ENCODE measurements around the gene SLC9A3. TPM values are rescaled to one million over a fixed set of nuclear protein-coding genes. Genes with fewer than 3 reads are reported as not detected.

SLC9A3 gene
- polyA plus RNA-seq, 1 experiment = 0.76 TPM

GRCh38 chr5:442335-443238 lies 81.7 kb downstream of the SLC9A3 start, which contains the start of gene EXOC3:
TSS of gene EXOC3 (plus strand) at chr5:443176. CDS start at chr5:446206, 3,030 bp downstream.
- no peaks in the 10 kb centered on the region for H3K27me3 ChIP-seq (ENCODE audit: control insufficient read depth, insufficient read depth, low read length)
- TF ChIP-seq CTCF (IDR thresholded peaks at IDR 0.05; ENCODE audit: low read depth, low read length) = no peak
- peaks cover 7% of the 10 kb centered on the region for H3K9me3 ChIP-seq (ENCODE audit: control insufficient read depth, insufficient read depth, low read length)
- H3K27ac ChIP-seq (ENCODE audit: low read depth, low read length) = peak within 1 kb of the TSS; percentile 52
- DNase-seq (ENCODE audit: low read depth, low spot score) = peak; percentile 15
- POLR2A ChIA-PET = interaction anchor here (1.0 to 1.3 kb wide), 2 partner anchors 74 to 125 kb away, joined by 4 read pairs; no protein-coding TSS in a partner anchor
- H3K4me3 ChIP-seq (ENCODE audit: low read depth, low read length) = peak within 1 kb of the TSS; percentile 100
- CTCF ChIA-PET = interaction anchor here (0.8 to 1.7 kb wide), 2 partner anchors 59 to 126 kb away, joined by 3 to 7 read pairs; no protein-coding TSS in a partner anchor

GRCh38 chr5:441996-442334 lies 82.3 kb downstream of the SLC9A3 start:
- ChIA-PET CTCF (interaction anchor here (0.8 to 1.7 kb wide), 2 partner anchors 58 to 125 kb away, joined by 3 to 7 read pairs; no protein-coding TSS in a partner anchor), POLR2A (interaction anchor here (1.3 kb wide), 1 partner anchor 73 kb away, joined by 4 read pairs; no protein-coding TSS in a partner anchor)
- H3K4me3 ChIP-seq (ENCODE audit: low read depth, low read length) = peak overlapping the region; percentile 100
- no peak for TF ChIP-seq CTCF (IDR thresholded peaks at IDR 0.05; ENCODE audit: low read depth, low read length)
- no peak for DNase-seq (ENCODE audit: low read depth, low spot score)
- H3K27ac ChIP-seq (ENCODE audit: low read depth, low read length) = no peak overlapping the region
- H3K27me3 ChIP-seq (ENCODE audit: control insufficient read depth, insufficient read depth, low read length) = no peaks in the 10 kb centered on the region
- peaks cover 7% of the 10 kb centered on the region for H3K9me3 ChIP-seq (ENCODE audit: control insufficient read depth, insufficient read depth, low read length)

GRCh38 chr5:440401-441201 lies 83.6 kb downstream of the SLC9A3 start:
- CTCF ChIA-PET = interaction anchor here (0.9 to 1.2 kb wide), 3 partner anchors 10 to 124 kb away, joined by 3 to 5 read pairs (median 4); no protein-coding TSS in a partner anchor
- DNase-seq (ENCODE audit: low read depth, low spot score) = no peak
- H3K27me3 ChIP-seq (ENCODE audit: control insufficient read depth, insufficient read depth, low read length) = no peaks in the 10 kb centered on the region
- TF ChIP-seq CTCF (IDR thresholded peaks at IDR 0.05; ENCODE audit: low read depth, low read length) = no peak
- peaks cover 7% of the 10 kb centered on the region for H3K9me3 ChIP-seq (ENCODE audit: control insufficient read depth, insufficient read depth, low read length)
- no peak overlapping the region for H3K27ac ChIP-seq (ENCODE audit: low read depth, low read length)
- POLR2A ChIA-PET = no interaction called here
- no peak overlapping the region for H3K4me3 ChIP-seq (ENCODE audit: low read depth, low read length)

- TF ChIP-seq CTCF (IDR thresholded peaks at IDR 0.05; ENCODE audit: low read depth, low read length) = no peak
- POLR2A ChIA-PET = no interaction called here
Measured at GRCh38 chr5:439636-440035, 84.6 kb downstream of the SLC9A3 start.

More at GRCh38 chr5:439636-440035, 84.6 kb downstream of the SLC9A3 start:
- Histone ChIP-seq H3K27ac (ENCODE audit: low read depth, low read length) (no peak overlapping the region), H3K4me3 (ENCODE audit: low read depth, low read length) (no peak overlapping the region), H3K27me3 (ENCODE audit: control insufficient read depth, insufficient read depth, low read length) (no peaks in the 10 kb centered on the region), H3K9me3 (ENCODE audit: control insufficient read depth, insufficient read depth, low read length) (peaks cover 7% of the 10 kb centered on the region)
- CTCF ChIA-PET = interaction anchor here (0.9 to 1.0 kb wide), 2 partner anchors 9 to 123 kb away, joined by 3 to 5 read pairs; no protein-coding TSS in a partner anchor
- DNase-seq (ENCODE audit: low read depth, low spot score) = no peak

All from AG04450 (cell line).